CD4-positive, alpha-beta T cell treated with Interferon alpha-2 for 1 hour (primary cell): ENCODE results near the gene C10orf62.
"Not testable (repeated sequence)": the region's sequence is repeated elsewhere in the genome, so short reads cannot be mapped to it uniquely, and the experiment has no call there.

ENCODE experiments used
- DNase-seq, 2 donors: peaks; one replicate each; pipeline ENCODE4 v3.0.0-alpha.2; 2020 to 2022

Gene C10orf62

GRCh38 chr10:97566336-97566996 is 23.1 kb upstream of the C10orf62 start:
- no peak for DNase-seq

DNA sequence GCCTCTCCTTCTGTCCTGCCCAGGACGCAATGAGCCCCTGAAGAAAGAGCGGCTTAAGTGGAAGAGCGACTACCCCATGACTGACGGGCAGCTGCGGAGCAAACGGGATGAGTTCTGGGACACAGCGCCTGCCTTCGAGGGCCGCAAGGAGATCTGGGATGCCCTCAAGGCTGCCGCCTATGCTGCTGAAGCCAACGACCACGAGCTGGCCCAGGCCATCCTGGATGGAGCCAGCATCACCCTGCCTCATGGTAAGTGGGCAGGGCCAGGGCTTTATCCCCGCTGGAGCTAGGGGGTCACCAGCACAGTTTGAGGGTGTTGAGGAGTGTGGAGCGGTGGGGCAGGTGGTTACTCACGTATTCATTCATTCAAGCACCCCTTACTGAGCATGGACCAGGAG is 21.6 kb upstream of the C10orf62 start:
- DNase-seq: no peak

GRCh38 chr10:97570146-97570788 is 19.3 kb upstream of the C10orf62 start:
- no peak for DNase-seq

DNA sequence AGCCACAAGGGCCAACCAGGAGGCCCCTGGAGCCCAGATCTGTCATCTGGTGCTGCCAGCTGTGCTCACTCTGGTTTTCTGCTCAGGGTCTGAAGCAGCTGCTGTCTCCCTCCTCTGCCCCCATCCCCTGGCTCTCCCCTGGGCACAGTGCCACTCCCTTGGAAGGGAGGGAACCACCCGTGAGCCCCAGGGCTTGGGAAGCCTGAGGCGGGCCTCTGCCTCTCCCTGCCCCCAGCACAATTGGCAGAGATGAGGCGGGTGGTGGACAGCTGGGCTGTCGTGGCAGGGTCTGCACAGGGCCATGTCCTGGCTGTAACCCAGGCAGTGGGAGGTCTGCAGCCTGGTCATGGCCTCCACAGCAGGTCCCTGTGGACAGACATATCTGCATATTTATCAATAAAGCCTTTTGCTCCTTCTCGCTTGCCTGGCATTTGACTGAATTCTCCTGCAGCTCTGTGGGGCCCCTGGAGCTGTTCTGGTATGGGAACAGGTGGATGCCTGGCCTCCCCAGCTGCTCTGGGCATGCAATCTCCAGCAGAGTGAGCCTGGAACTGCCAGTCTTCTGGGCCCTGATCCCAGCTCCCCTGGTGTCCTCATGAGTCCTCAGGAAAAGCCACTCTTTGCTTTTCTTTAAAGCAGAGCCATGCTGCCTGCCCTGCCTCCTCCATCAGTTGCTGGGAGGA is 18.6 kb upstream of the C10orf62 start:
- no peak for DNase-seq

- no peak for DNase-seq
Measured at GRCh38 chr10:97571622-97572021, 17.9 kb upstream of the C10orf62 start.

DNA sequence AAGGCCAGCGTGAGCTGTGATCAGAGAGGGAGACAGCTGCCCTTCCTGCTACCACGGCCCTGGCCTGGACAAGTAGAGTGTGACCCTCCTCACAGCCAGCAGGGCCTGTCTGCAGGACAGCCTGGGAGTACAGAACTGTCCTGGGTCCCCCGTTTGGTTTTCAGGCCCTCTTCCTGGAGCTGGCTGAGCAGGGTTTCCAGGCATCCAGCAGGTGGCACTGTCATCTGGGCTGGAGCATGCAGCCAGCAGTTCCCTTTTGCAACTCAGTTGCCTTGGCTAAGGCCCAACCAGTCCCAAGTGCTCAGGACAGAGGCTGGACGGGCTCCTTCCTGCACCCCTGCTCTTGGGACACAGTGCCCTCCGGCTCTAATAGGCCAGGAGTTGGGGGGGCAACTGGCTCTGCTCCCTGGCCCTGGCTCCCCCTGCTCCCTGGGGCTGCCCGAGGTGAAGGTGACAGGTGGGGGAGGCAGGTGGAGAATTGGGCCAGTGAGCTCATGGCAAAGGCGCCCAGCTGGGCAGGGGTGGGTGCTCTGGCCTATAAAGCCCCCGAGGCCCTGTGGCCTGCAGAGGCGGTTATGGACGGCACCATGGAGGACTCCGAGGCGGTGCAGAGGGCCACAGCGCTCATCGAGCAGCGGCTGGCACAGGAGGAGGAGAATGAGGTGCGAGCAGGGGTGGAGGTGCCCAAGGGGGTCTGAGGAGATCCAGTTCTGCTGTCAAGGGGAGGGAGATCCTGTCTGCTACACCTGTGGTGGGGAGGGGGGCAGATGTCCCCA is 17.1 kb upstream of the C10orf62 start, which contains the start of gene ANKRD2:
ANKRD2 (plus strand) TSS at position 566 of the 776 bp plus-strand sequence; CDS start at position 576, 10 bp downstream.
- DNase-seq: peak; percentile 44 to 50

GRCh38 chr10:97573021-97573420 is 16.5 kb upstream of the C10orf62 start:
- no peak for DNase-seq

GRCh38 chr10:97573672-97574071 is 15.8 kb upstream of the C10orf62 start:
- DNase-seq: no peak

GRCh38 chr10:97574374-97575126 is 15.0 kb upstream of the C10orf62 start:
- no peak for DNase-seq

- DNase-seq: no peak
Measured at GRCh38 chr10:97575127-97575668, 14.3 kb upstream of the C10orf62 start.

DNA sequence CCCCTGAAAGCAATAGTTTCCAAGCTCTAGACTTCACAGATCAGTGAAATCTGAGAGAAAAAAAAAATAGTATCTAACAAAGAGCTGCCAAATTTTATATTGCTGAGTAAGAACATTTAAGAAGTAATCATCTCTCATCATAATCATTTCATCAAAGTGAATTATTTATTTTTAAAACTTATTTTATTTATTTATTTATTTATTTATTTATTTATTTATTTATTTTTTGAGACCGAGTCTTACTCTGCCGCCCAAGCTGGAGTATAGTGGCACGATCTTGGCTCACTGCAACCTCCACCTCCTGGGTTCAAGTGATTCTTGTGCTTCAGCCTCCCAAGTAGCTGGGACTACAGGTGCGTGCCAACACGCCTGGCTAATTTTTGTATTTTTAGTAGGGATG is 13.0 kb upstream of the C10orf62 start:
- not testable (repeated sequence) for DNase-seq

- no peak for DNase-seq
Measured at GRCh38 chr10:97577701-97578100, 11.8 kb upstream of the C10orf62 start.

DNA sequence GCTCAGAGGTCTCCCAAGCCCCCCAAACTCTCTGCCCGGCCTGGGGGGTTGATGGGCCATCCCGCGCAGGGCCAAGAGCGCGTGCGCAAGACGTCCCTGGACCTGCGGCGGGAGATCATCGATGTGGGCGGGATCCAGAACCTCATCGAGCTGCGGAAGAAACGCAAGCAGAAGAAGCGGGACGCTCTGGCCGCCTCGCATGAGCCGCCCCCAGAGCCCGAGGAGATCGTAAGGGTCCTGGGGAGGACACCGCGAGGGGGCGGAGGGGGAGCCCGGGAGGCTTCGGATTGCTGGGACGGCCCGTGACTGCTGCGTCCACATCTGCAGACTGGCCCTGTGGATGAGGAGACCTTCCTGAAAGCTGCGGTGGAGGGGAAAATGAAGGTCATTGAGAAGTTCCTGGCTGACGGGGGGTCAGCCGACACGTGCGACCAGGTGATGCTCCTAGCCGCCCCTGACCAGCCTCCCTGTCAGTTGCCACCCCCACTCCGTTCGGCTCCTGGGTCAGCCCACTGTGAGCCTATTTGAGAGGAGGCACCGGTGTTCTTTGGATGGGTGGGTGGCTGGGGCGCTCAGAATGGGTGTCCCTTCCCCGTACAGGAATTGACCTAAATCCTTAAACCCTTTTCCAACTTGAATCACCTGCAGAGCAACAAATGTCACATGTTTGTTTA is 11.2 kb upstream of the C10orf62 start:
- DNase-seq: no peak

DNA sequence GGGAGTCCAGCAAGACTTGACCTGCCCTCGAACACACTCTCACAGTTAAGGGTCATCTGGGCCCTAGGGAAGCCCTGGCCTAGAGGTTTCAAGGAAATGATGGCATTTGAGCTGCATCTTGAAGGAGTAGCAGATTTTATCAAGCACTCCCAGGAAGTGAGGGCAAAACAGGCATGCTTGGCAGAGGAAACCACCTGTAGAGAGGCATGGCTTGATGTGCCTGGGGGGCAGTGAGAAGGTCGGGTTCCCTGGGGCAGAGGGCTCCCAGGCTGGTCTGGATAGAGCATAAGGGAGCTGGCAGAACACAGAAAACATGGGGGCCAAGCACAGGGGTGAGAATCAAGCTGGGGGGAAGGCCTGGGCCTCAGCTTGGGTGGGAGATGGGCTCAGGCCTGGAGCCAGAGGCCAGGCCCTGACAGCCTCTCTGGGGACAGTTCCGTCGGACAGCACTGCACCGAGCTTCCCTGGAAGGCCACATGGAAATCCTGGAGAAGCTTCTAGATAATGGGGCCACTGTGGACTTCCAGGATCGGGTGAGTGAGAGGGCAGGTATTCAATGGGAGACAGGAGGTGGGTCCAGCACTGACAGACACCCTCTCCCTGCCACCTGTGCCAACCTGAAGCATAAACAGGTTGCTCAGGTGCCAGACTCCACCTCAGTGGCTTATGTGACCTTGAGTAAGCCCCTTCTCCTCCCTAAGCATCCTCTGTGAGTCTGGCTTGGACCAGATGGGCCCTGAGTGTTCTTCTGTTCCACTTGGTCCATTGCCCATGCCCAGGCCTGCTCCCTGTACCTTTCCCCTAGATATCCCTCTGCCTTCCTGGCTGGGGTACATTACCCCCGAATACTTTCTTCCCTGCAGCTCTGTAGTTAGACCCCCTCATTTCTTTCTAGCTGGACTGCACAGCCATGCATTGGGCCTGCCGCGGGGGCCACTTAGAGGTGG is 8.8 kb upstream of the C10orf62 start:
- DNase-seq: no peak

DNA sequence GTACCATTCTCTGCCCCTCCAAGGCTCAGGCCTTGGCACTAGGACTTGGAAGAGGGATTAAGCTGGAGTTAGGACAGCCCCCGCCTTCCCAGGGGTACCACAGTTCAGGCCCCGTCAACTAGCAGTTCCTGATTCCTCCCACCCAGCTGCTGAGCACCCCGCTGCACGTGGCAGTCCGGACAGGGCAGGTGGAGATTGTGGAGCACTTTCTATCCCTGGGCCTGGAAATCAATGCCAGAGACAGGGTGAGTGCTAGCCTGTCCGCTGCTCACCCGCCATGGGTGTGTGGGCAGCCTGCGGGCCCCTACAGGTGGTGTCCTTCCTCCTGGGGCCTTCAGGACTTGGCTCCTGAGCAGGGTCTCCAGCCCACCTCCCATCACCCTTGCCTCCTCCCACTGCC is 7.4 kb upstream of the C10orf62 start:
- DNase-seq: no peak

DNA sequence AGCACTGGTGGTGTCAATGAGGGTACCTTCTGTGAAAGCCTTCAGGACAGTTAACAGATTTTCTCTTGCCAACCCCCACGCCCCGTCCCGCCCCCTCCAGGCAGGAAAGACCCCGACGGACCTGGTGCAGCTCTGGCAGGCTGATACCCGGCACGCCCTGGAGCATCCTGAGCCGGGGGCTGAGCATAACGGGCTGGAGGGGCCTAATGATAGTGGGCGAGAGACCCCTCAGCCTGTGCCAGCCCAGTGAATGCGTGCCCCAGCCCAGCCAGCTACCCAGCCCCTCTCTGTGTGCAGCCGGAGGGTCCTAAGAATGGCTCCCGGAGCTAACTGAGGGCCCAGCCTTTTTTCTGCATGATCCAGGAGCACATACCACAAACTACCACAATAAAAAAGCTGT is 6.0 kb upstream of the C10orf62 start:
- DNase-seq: no peak

DNA sequence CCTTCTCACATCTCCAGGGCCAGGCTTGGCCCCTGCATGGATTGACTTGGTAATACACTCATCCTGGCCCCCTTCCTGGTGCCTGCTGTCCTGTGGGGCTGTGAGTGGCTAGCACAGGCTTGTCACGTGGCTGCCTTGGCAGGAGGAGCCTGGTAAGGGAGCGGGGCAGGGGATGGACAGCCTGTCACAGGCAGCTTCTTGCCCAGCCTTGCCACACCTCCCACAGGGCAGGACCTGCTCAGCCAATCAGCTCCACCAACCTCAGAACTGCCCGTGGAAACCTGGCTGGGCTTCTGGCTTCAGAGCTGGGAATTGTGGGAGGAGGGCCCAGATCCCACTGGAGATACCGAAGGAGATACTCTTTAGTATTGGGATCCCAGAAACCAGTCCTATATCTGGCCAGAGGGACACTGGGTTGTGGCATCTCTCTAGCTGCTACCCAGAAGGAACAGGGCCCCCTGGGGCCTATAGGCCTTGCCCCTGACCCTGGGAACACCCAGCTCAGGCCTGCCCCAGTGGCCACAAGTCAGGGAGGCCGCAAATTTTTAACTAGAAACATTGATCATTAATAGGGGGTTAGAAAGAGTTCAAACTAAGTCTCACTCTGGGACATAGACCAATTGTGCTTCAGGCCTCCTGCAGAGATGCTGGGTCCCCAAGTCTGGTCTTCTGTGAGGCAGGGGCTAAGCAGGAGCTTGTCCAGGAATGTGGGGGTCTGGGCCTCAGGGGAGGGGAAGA is 5.3 kb upstream of the C10orf62 start, which contains the start of gene HOGA1:
HOGA1 (plus strand) TSS at position 330 of the 738 bp plus-strand sequence; CDS start at position 645, 315 bp downstream.
- DNase-seq: no peak

DNA sequence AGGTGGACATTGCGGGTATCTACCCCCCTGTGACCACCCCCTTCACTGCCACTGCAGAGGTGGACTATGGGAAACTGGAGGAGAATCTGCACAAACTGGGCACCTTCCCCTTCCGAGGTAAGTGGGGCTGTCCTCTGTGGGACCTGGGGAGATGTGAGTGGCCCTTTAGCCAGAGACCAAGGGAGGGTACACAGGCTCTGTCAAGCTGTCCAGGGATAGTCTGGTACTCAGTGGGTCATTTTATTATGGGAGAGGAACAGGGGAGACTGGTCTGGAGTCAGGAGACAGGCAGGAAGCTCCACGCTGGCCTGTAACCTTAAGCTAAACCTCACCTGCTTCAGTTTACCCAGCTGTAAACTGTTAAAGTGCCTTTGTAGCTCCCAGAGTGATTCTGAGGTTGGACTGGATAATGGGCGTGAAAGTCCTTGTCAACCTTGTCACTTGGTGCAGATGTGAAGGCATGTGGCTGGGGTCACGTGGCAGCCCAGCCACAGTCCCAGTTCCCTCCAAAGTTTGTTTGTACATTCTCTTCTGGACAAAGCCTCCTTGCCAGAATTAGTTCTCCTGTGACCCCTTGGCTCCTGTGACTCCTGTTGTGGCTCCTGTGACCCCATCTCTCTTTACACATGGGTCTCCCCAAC is 4.6 kb upstream of the C10orf62 start:
- DNase-seq: no peak

DNA sequence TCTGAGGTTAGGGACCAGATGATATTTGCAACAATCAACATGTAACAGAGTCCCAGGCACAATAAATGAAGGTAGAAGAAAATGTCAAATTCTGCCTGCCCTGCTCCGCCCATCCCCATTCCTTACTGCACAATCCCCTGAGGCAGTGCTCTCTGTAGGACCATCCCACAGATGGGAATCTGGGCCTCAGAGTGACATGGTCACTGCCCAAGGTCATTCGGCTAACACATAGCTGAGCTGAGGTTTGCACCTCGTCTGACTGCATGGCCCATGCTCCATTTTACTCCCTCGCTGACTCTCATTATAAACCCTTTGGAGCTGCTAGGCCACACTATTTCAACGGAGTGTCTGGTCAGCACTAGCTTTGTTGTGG is 4.1 kb upstream of the C10orf62 start:
- DNase-seq: no peak
